Tibial nerve (tissue), 4 donors: ENCODE data around the gene B4GALT2. TPM values are rescaled to one million over a fixed set of nuclear protein-coding genes. Genes with fewer than 3 reads are reported as not detected.
A peak's percentile ranks its signal among the peaks of the same experiment; 100 is the strongest.

Experiments
- DNase-seq, 2 donors: peaks; one replicate each; pipeline ENCODE4 v3.0.0-alpha.2; 2019; ENCODE audit warnings: low spot score in 2 of 2
- H3K27ac ChIP-seq, 4 donors: fragments of 200-600 bp; sonication (generic) in 3 of 4; one replicate each; pipeline ENCODE4 v1.5.1; 2017 to 2019; ENCODE audit warnings: mild to moderate bottlenecking in 1 of 4
- H3K27me3 ChIP-seq, 2 donors: fragments of 200-600 bp; sonication (generic) in 1 of 2; one replicate each; pipeline versions ENCODE4 v1.5.1 to v1.6.0; 2017 to 2019
- H3K36me3 ChIP-seq, 3 donors: fragments of 200-600 bp; sonication (generic); one replicate each; pipeline ENCODE4 v1.5.1; 2018 to 2019
- H3K4me1 ChIP-seq, 4 donors: fragments of 200-600 bp; sonication (generic) in 3 of 4; one replicate each; pipeline ENCODE4 v1.5.1; 2017 to 2019
- H3K4me3 ChIP-seq, 4 donors: fragments of 200-600 bp; sonication (generic) in 3 of 4; one replicate each; pipeline ENCODE4 v1.5.1; 2017 to 2019; ENCODE audit warnings: mild to moderate bottlenecking in 1 of 4, moderate library complexity in 1 of 4
- H3K9me3 ChIP-seq, 4 donors: fragments of 200-600 bp; sonication (generic) in 3 of 4; one replicate each; pipeline ENCODE4 v1.5.1; 2017 to 2019
- CTCF ChIP-seq, 5 experiments: fragments of 200-600 bp in 3 of 5; fragments of 450-650 bp in 2 of 5; sonication (generic) in 3 of 5; IDR thresholded peaks; one replicate each; pipeline ENCODE4 v1.5.1; 2016 to 2019; ENCODE audit warnings: antibody characterized with exemption in 5 of 5, mild to moderate bottlenecking in 3 of 5, moderate library complexity in 2 of 5
- EP300 ChIP-seq, 2 donors: sonication (generic); formaldehyde crosslinking; IDR thresholded peaks; one replicate each; pipeline ENCODE4 v1.6.1; 2017; ENCODE audit warnings: antibody characterized with exemption in 2 of 2, mild to moderate bottlenecking in 1 of 2
- POLR2A ChIP-seq, 2 donors: fragments of 450-650 bp; IDR thresholded peaks; one replicate each; pipeline ENCODE4 v1.6.1; 2017; ENCODE audit warnings: antibody characterized with exemption in 2 of 2, mild to moderate bottlenecking in 2 of 2, moderate library complexity in 2 of 2
- WGBS, 2 donors: methylation state at CpG; one replicate each; pipeline ENCODE4 v1.1.5; 2018; 5-methylcytosine and 5-hydroxymethylcytosine counted together
- total RNA-seq, 4 donors: library from RNA; depleted of rRNA; stranded (reverse); fragments of >200 nt; gene quantifications; one replicate each; pipeline ENCODE4 v1.1.0, GENCODE V29; 2016

The B4GALT2 gene
- total RNA-seq, 4 donors from 2014 or later = 15.5 to 49.8 (median 21.1) TPM

DNA sequence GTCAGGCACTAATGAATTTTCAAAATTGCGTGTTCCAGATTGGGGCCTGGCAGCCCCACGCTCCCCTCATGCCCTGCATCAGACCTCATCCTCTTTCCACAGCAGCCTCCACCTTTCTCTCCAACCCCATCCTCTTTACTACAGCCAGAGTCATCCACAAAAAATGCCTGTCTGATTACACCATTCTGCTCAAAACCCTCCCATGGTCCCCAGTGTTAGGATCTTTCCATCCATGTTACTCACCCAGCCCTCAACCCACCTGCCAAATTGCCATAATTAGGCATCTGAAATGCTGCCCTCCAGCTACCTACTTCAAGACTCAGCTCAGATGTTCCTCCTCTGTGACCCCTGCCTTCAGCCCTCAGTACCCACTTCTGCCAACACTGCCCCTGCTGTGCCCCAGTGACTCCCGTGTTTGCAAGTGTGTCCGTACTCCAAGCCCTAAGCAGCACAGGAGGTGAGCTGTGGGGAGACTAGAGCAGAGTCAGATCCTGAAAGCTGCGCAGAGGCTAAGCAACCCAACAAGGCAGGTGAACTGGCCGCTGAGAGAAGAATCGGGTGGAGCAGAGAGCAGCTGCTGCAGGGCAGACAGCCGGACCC is 46.1 kb upstream of the B4GALT2 start:
- no peaks in the 10 kb centered on the region for H3K9me3 ChIP-seq
- no peak for TF ChIP-seq CTCF (IDR thresholded peaks at IDR 0.05)
- no peak for TF ChIP-seq POLR2A (IDR thresholded peaks at IDR 0.05)
- no peak for TF ChIP-seq EP300 (IDR thresholded peaks at IDR 0.05)
- H3K4me1 ChIP-seq = peaks cover 0 to 36% (median 21%) of the 10 kb centered on the region in 4 donors
- no peak for DNase-seq
- H3K36me3 ChIP-seq = peaks cover 0 to 22% (median 0%) of the 10 kb centered on the region in 3 donors
- peak overlapping the region; percentile 22 to 45 (median 39) for H3K4me3 ChIP-seq
- 28% methylated on average over 8 of the region's 8 CpGs for WGBS, 2 donors
- peaks cover 0 to 25% of the 10 kb centered on the region in 2 donors for H3K27me3 ChIP-seq
- H3K27ac ChIP-seq = no peak overlapping the region

GRCh38 chr1:43933386-43934100 is 45.5 kb upstream of the B4GALT2 start, which contains the start of gene ARTN:
TSS of gene ARTN (plus strand) at chr1:43933801. CDS start at chr1:43935657, 1,856 bp downstream.
- WGBS, 2 donors = 4 to 5% methylated on average over 26 to 34 of the region's 42 CpGs
- H3K27ac ChIP-seq = peak within 1 kb of the TSS in 1 of 4 donors; percentile 37
- no peak for DNase-seq
- peaks cover 0 to 25% of the 10 kb centered on the region in 2 donors for H3K27me3 ChIP-seq
- no peaks in the 10 kb centered on the region for H3K9me3 ChIP-seq
- TF ChIP-seq EP300 (IDR thresholded peaks at IDR 0.05) (no peak), POLR2A (IDR thresholded peaks at IDR 0.05) (no peak), CTCF (IDR thresholded peaks at IDR 0.05) (no peak)
- H3K36me3 ChIP-seq = peaks cover 0 to 22% (median 0%) of the 10 kb centered on the region in 3 donors
- peak within 1 kb of the TSS; percentile 22 to 45 (median 39) for H3K4me3 ChIP-seq
- peaks cover 0 to 36% (median 21%) of the 10 kb centered on the region in 4 donors for H3K4me1 ChIP-seq

- Histone ChIP-seq H3K4me3 (peak overlapping the region in 2 of 4 donors; percentile 42 to 45), H3K27me3 (peaks cover 0 to 25% of the 10 kb centered on the region in 2 donors), H3K9me3 (no peaks in the 10 kb centered on the region), H3K36me3 (peaks cover 0 to 22% (median 0%) of the 10 kb centered on the region in 3 donors), H3K27ac (no peak overlapping the region), H3K4me1 (peaks cover 0 to 36% (median 21%) of the 10 kb centered on the region in 4 donors)
- 29 to 39% methylated on average over 13 of the region's 13 CpGs for WGBS, 2 donors
- no peak for TF ChIP-seq POLR2A (IDR thresholded peaks at IDR 0.05)
- TF ChIP-seq CTCF (IDR thresholded peaks at IDR 0.05) = peak; percentile 86 to 94 (median 87)
- peak in 1 of 2 donors; percentile 42 for DNase-seq
Measured at GRCh38 chr1:43934101-43934985, 44.7 kb upstream of the B4GALT2 start.

- 35 to 45% methylated on average over 5 of the region's 5 CpGs for WGBS, 2 donors
- DNase-seq = no peak
- no peak overlapping the region for H3K27ac ChIP-seq
Measured at GRCh38 chr1:43934986-43935324, 44.1 kb upstream of the B4GALT2 start.

More at GRCh38 chr1:43934986-43935324, 44.1 kb upstream of the B4GALT2 start:
- H3K9me3 ChIP-seq = no peaks in the 10 kb centered on the region
- peaks cover 0 to 16% (median 0%) of the 10 kb centered on the region in 3 donors for H3K36me3 ChIP-seq
- H3K27me3 ChIP-seq = peaks cover 0 to 25% of the 10 kb centered on the region in 2 donors
- TF ChIP-seq POLR2A (IDR thresholded peaks at IDR 0.05) = no peak
- no peak for TF ChIP-seq EP300 (IDR thresholded peaks at IDR 0.05)
- TF ChIP-seq CTCF (IDR thresholded peaks at IDR 0.05) = no peak
- no peak overlapping the region for H3K4me3 ChIP-seq
- peaks cover 0 to 36% (median 21%) of the 10 kb centered on the region in 4 donors for H3K4me1 ChIP-seq
